ENCODE results near the gene TGFBR1.
A peak's percentile ranks its signal among the peaks of the same experiment; 100 is the strongest.

Gene TGFBR1

DNA sequence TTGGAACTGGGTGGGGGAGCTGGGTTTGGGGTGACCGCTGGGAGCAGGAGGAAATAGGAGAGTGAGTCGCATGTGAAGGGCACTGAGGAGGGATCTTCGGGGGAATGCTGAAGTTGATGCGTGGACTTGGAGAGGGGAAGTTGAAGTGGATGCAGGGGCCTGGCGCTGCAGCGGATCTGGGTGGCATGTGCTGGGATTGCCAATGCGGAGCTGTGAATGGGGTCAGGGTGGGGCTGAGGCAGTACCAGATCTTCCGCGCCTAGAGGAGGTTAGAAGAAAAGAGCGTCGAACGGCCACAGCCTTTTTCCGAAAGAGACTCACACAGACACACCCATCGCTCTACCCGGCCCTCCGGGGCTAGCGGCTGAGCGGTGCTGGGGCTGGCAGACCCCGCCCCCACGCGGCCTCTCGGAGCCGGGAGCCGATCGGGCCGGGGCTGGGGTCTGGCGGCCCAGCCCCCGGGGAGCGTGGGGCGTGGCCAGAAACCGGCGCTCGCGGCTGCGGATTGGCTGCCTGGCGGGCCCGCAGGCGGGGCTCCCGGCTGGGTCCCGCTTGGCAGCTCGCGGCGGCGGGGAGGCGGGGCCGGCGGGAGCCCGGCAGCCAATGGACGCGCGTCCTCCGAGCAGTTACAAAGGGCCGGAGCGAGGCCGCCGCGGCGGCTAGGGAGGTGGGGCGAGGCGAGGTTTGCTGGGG lies at the start of gene TGFBR1:
Gene TGFBR1, plus strand, starts transcription at position 655 of the 693 bp plus-strand sequence. CDS start 93 bp downstream, outside the sequence.
- TF ChIP-seq CTCF (IDR thresholded peaks at IDR 0.05; ENCODE audit: insufficient read depth, low read depth, low read length, missing control alignments): no peak
- DNase-seq (ENCODE audit: low read depth): peak; percentile 96
- H3K4me3 ChIP-seq (ENCODE audit: low read depth, low read length): peak within 1 kb of the TSS; percentile 64

GRCh38 chr9:99055384-99055783 lies 49.5 kb upstream of the TGFBR1 start:
- no peak for TF ChIP-seq CTCF (IDR thresholded peaks at IDR 0.05; ENCODE audit: insufficient read depth, low read depth, low read length, missing control alignments)
- no peak for DNase-seq (ENCODE audit: low read depth)
- H3K4me3 ChIP-seq (ENCODE audit: low read depth, low read length): no peak overlapping the region

- DNase-seq (ENCODE audit: low read depth): no peak
- TF ChIP-seq CTCF (IDR thresholded peaks at IDR 0.05; ENCODE audit: insufficient read depth, low read depth, low read length, missing control alignments): no peak
- H3K4me3 ChIP-seq (ENCODE audit: low read depth, low read length): no peak overlapping the region
These were observed 48.7 kb upstream of the TGFBR1 start for GRCh38 chr9:99056186-99056585.

- peak; percentile 40 for DNase-seq (ENCODE audit: low read depth)
- TF ChIP-seq CTCF (IDR thresholded peaks at IDR 0.05; ENCODE audit: insufficient read depth, low read depth, low read length, missing control alignments): no peak
- no peak overlapping the region for H3K4me3 ChIP-seq (ENCODE audit: low read depth, low read length)
These were observed 47.8 kb upstream of the TGFBR1 start for GRCh38 chr9:99056886-99057664.

DNA sequence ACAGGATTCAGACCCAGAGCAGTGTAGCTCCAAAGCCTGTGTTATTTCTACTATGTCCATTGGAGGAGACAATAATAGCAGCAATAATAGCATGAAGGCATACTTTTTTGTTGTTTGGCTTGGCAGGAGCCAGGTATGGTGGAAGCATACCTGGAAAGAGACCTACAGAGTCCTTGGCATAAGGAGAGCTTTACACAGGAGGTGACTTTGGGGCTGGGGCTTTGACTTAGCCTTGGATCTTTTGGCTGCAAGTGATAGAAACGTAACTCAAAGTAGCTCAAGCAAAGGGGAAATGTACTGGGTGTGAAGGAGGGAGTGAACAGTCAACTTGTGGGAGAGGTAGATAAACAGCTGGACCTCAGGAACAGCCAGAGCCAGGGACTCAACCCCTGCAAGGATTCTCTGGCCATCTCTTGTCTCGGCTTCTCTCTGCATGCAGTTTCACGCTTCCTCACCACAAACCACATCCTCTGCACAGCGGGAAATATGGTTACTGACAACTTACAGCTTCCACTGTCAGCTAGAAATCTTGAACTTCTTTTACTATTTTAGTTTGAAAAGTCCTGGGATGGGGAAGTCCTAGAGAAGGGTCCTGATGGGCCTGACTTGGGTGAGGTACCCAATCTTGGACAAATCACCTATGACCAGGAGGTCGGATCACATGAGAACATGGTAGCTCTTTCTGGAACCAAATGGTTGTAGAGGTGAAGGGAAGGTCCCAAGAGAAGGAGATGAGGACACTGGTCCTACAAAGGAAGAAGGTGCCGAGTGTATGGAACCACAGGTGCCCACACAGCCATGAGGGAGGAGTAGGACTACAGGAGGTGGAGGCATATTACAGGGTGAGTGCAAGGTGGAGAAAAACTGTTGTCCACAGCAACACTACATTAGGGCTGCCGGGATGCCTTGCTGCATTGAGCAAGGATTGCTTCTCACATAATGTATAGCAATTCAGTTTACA lies 47.0 kb upstream of the TGFBR1 start:
- 0 out of 2 replicates have a peak overlapping the region, but pooled peaks have one; percentile 2 for H3K4me3 ChIP-seq (ENCODE audit: low read depth, low read length)
- TF ChIP-seq CTCF (IDR thresholded peaks at IDR 0.05; ENCODE audit: insufficient read depth, low read depth, low read length, missing control alignments): no peak
- peak; percentile 81 for DNase-seq (ENCODE audit: low read depth)
